HepG2 (cell line): ENCODE results near the gene HS3ST5. TPM values are rescaled to one million over a fixed set of nuclear protein-coding genes. Genes with fewer than 3 reads are reported as not detected.

ENCODE experiments used
- FOXA1 ChIP-seq, 2 experiments: fragments of 450-650 bp in 1 of 2; sonication (generic) in 1 of 2; formaldehyde crosslinking in 1 of 2; IDR thresholded peaks; 2 replicates each; pipeline versions ENCODE4 v1.4.0 to v1.6.1; 2016 to 2020; ENCODE audit warnings: missing genetic modification reagents in 1 of 2
- GLI4 ChIP-seq: sonication (generic); formaldehyde crosslinking; IDR thresholded peaks from 2 replicates; pipeline ENCODE4 v1.5.1; 2020; ENCODE audit warnings: missing genetic modification reagents, mild to moderate bottlenecking, moderate library complexity, borderline replicate concordance
- HNRNPUL1 ChIP-seq: fragments of 200-400 bp; formaldehyde crosslinking; IDR thresholded peaks from 2 replicates; pipeline ENCODE4 v1.6.1; 2017; ENCODE audit warnings: low read depth, mild to moderate bottlenecking, low read length, moderate library complexity
- RBAK ChIP-seq: sonication (generic); formaldehyde crosslinking; IDR thresholded peaks from 2 replicates; pipeline ENCODE4 v1.5.1; 2020; ENCODE audit warnings: mild to moderate bottlenecking, missing genetic modification reagents
- TCF12 ChIP-seq, 2 experiments: fragments of 450-650 bp in 1 of 2; sonication (generic) in 1 of 2; formaldehyde crosslinking in 1 of 2; IDR thresholded peaks; 2 replicates each; pipeline versions ENCODE4 v1.6.1 to v1.8.0; 2017 to 2022; ENCODE audit warnings: antibody characterized with exemption in 1 of 2, mild to moderate bottlenecking in 1 of 2, missing genetic modification reagents in 1 of 2, moderate library complexity in 1 of 2
- ZBTB10 ChIP-seq: sonication (generic); formaldehyde crosslinking; IDR thresholded peaks from 2 replicates; pipeline ENCODE4 v1.4.0; 2020; ENCODE audit warnings: missing genetic modification reagents, borderline replicate concordance
- ZBTB46 ChIP-seq: sonication (generic); formaldehyde crosslinking; IDR thresholded peaks from 2 replicates; pipeline ENCODE4 v1.4.0; 2020; ENCODE audit warnings: mild to moderate bottlenecking, missing genetic modification reagents, borderline replicate concordance
- ZNF644 ChIP-seq: IDR thresholded peaks from 2 replicates; pipeline ENCODE4 v1.6.1; 2016; ENCODE audit warnings: low read depth
- ZNF687 ChIP-seq: sonication (generic); formaldehyde crosslinking; IDR thresholded peaks from 2 replicates; pipeline ENCODE4 v1.5.1; 2020; ENCODE audit warnings: mild to moderate bottlenecking, missing genetic modification reagents, moderate library complexity
- ZNF691 ChIP-seq: sonication (generic); formaldehyde crosslinking; IDR thresholded peaks from 2 replicates; pipeline ENCODE4 v1.4.0; 2020; ENCODE audit warnings: missing genetic modification reagents, low read depth, mild to moderate bottlenecking, borderline replicate concordance
- ZSCAN12 ChIP-seq: sonication (generic); formaldehyde crosslinking; IDR thresholded peaks from 2 replicates; pipeline ENCODE4 v1.9.0; 2021; ENCODE audit warnings: mild to moderate bottlenecking, missing genetic modification reagents
- ZSCAN22 ChIP-seq: sonication (generic); formaldehyde crosslinking; IDR thresholded peaks from 2 replicates; pipeline ENCODE4 v1.4.0; 2020; ENCODE audit warnings: mild to moderate bottlenecking, missing genetic modification reagents
- polyA plus RNA-seq, 8 experiments: library from polyadenylated mRNA; depleted of rRNA in 3 of 8; stranded (reverse) in 7 of 8; unstranded in 1 of 8; fragments of >200 nt; fragmentation: Illumina TruSeq in 4 of 8; extraction: Trizol in 4 of 8; gene quantifications; 2 replicates each; pipeline versions ENCODE4 v1.2.1 to v1.2.3, GENCODE V29; 2011 to 2016; ENCODE audit warnings: low read depth in 4 of 8, missing spikeins in 1 of 8, mixed read lengths in 1 of 8; ENCODE audit not compliant: insufficient read depth in 1 of 8
- total RNA-seq, 5 experiments: library from RNA; depleted of rRNA; stranded (reverse); fragments of >200 nt; fragmentation: Illumina TruSeq; extraction: Trizol; gene quantifications; 2 replicates each; pipeline ENCODE4 v1.2.3, GENCODE V29; 2016; ENCODE audit warnings: low read depth in 1 of 5

The HS3ST5 gene
- total and polyA plus RNA-seq, 2 of the 13 experiments (the other 11 are each of a cell fraction or from before 2014, with no cell fraction given): 1.1 to 1.6 TPM

GRCh38 chr6:114301596-114302219 lies 41.1 kb downstream of the HS3ST5 start (continued):
- TF ChIP-seq ZBTB46 (CRISPR knock-in tag): no peak
- no peak for TF ChIP-seq ZNF687 (CRISPR knock-in tag)
- TF ChIP-seq ZSCAN22 (CRISPR knock-in tag): no peak
- no peak for TF ChIP-seq ZNF691 (CRISPR knock-in tag)
- TF ChIP-seq FOXA1 (IDR thresholded peaks at IDR 0.05): no peak
- peak; percentile 74 for TF ChIP-seq FOXA1 (CRISPR knock-in tag; IDR thresholded peaks at IDR 0.05)
- TF ChIP-seq ZBTB10 (CRISPR knock-in tag): no peak
- TF ChIP-seq RBAK: no peak
- no peak for TF ChIP-seq TCF12 (IDR thresholded peaks at IDR 0.05)
- no peak for TF ChIP-seq TCF12 (CRISPR knock-in tag; IDR thresholded peaks at IDR 0.05)
- no peak for TF ChIP-seq GLI4 (CRISPR knock-in tag)
- TF ChIP-seq ZNF644 (CRISPR knock-in tag): 0 out of 2 replicates have a peak, but pooled peaks have one; percentile 39
- no peak for TF ChIP-seq ZSCAN12 (CRISPR knock-in tag)
- no peak for TF ChIP-seq HNRNPUL1
